Nephron progenitor cell (in vitro differentiated cells): ENCODE data around the gene NFKB1.

Experiments
- DNase-seq: peaks from one replicate; pipeline ENCODE4 v3.0.0; 2021
- H3K27ac Mint-ChIP-seq: 2 replicates; pipeline ENCODE4 v1.8.0; 2021; ENCODE audit warnings: mild to moderate bottlenecking, moderate library complexity, mixed read lengths
- H3K27me3 Mint-ChIP-seq: 2 replicates; pipeline ENCODE4 v1.8.0; 2021; ENCODE audit warnings: mild to moderate bottlenecking, low read depth, mixed read lengths; ENCODE audit not compliant: poor library complexity
- H3K36me3 Mint-ChIP-seq: 2 replicates; pipeline ENCODE4 v1.8.0; 2021; ENCODE audit warnings: low read depth, mixed read lengths
- H3K4me1 Mint-ChIP-seq: 2 replicates; pipeline ENCODE4 v1.8.0; 2021; ENCODE audit warnings: mixed read lengths
- H3K4me3 Mint-ChIP-seq: 2 replicates; pipeline ENCODE4 v1.8.0; 2021; ENCODE audit warnings: mild to moderate bottlenecking, moderate library complexity, mixed read lengths
- H3K9me3 Mint-ChIP-seq: 2 replicates; pipeline ENCODE4 v1.8.0; 2021; ENCODE audit warnings: mild to moderate bottlenecking, moderate library complexity, mixed read lengths
- CTCF ChIP-seq: fragments of 200-600 bp; sonication (generic); IDR thresholded peaks from 2 replicates; pipeline ENCODE4 v1.5.0; 2021; ENCODE audit warnings: antibody characterized with exemption

Gene NFKB1

GRCh38 chr4:102663073-102663472 is 161.9 kb downstream of the NFKB1 start:
- Mint-ChIP-seq H3K4me3 (no peak overlapping the region), H3K4me1 (no peaks in the 10 kb centered on the region), H3K27me3 (no peaks in the 10 kb centered on the region), H3K27ac (no peak overlapping the region), H3K36me3 (peaks cover 14% of the 10 kb centered on the region), H3K9me3 (no peaks in the 10 kb centered on the region)
- DNase-seq: no peak
- no peak for TF ChIP-seq CTCF

- Mint-ChIP-seq H3K9me3 (no peaks in the 10 kb centered on the region), H3K36me3 (peaks cover 14% of the 10 kb centered on the region), H3K27me3 (no peaks in the 10 kb centered on the region), H3K27ac (peak overlapping the region; percentile 44), H3K4me1 (no peaks in the 10 kb centered on the region), H3K4me3 (no peak overlapping the region)
- no peak for TF ChIP-seq CTCF
- no peak for DNase-seq
Measured at GRCh38 chr4:102665527-102665926, 164.4 kb downstream of the NFKB1 start.
